EH (cell line): ENCODE data around the gene RGL2.
"Not testable (repeated sequence)": the region's sequence is repeated elsewhere in the genome, so short reads cannot be mapped to it uniquely, and the experiment has no call there.

Source experiments
- DNase-seq: peaks from one replicate; pipeline ENCODE4 v3.0.0-alpha.2; 2015; ENCODE audit warnings: low read depth

RGL2 gene

GRCh38 chr6:33294086-33294823, 4.5 kb downstream of the RGL2 start:
- DNase-seq, result no peak

GRCh38 chr6:33292996-33293682, 5.6 kb downstream of the RGL2 start:
- no peak for DNase-seq

- no peak for DNase-seq
Measured at GRCh38 chr6:33290459-33290858, 8.3 kb downstream of the RGL2 start.

- DNase-seq, result no peak
Measured at GRCh38 chr6:33289784-33290315, 8.9 kb downstream of the RGL2 start.

GRCh38 chr6:33288921-33289783, 9.6 kb downstream of the RGL2 start, which contains the start of the genes PFDN6 and WDR46:
PFDN6 (plus strand) TSS chr6:33289601; CDS start chr6:33289857, 256 bp downstream.
WDR46 (minus strand) TSS chr6:33289239; CDS start chr6:33289170, 69 bp downstream.
- DNase-seq, result peak; percentile 93

- DNase-seq, result no peak
Measured at GRCh38 chr6:33288141-33288920, 10.4 kb downstream of the RGL2 start.

- no peak for DNase-seq
Measured at GRCh38 chr6:33286946-33287914, 11.5 kb downstream of the RGL2 start.

GRCh38 chr6:33285214-33285613, 13.5 kb downstream of the RGL2 start:
- not testable (repeated sequence) for DNase-seq

GRCh38 chr6:33280539-33280938, 18.2 kb downstream of the RGL2 start:
- no peak for DNase-seq

- peak; percentile 50 for DNase-seq
Measured at GRCh38 chr6:33279971-33280511, 18.7 kb downstream of the RGL2 start.

GRCh38 chr6:33279257-33279695, 19.5 kb downstream of the RGL2 start:
- no peak for DNase-seq

- no peak for DNase-seq
Measured at GRCh38 chr6:33278810-33279209, 19.9 kb downstream of the RGL2 start.

- DNase-seq, result no peak
Measured at GRCh38 chr6:33278392-33278741, 20.4 kb downstream of the RGL2 start.

- DNase-seq, result no peak
Measured at GRCh38 chr6:33277663-33278391, 20.9 kb downstream of the RGL2 start.

GRCh38 chr6:33276864-33277662, 21.7 kb downstream of the RGL2 start, which contains the start of gene B3GALT4:
B3GALT4 (plus strand) TSS chr6:33277123; CDS start chr6:33277420, 297 bp downstream.
- peak; percentile 75 for DNase-seq

- DNase-seq, result no peak
Measured at GRCh38 chr6:33276581-33276863, 22.2 kb downstream of the RGL2 start.

GRCh38 chr6:33275795-33276580, 22.8 kb downstream of the RGL2 start:
- not testable (repeated sequence) for DNase-seq
